Measurements from ENCODE around the gene C6. TPM values are rescaled to one million over a fixed set of nuclear protein-coding genes. Genes with fewer than 3 reads are reported as not detected.
A peak's percentile ranks its signal among the peaks of the same experiment; 100 is the strongest.

The C6 gene
- total and polyA plus RNA-seq, 9 of the 15 experiments (the other 6 are each of a cell fraction or from before 2014, with no cell fraction given): 0.09 TPM; not detected in 8

DNA sequence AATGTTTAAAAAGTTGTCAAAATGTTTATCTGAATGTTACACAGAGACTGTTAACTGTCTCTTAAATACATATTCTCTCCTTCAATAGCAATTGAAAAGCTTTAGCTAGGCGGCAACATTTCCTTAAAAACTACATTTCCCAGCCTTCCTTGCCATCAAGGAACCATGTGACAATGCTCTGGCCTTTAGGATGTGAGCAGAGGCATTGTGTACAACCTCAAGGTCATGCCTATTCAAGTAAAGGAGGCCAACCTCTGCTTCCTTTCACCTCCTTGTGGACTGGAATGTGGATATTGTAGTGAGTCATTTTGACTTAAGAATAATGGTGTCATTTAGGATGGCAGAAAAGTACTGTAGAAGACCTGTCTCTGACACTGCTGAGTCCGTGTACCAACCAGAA, 118.5 kb downstream of the C6 start:
- H3K79me2 ChIP-seq (ENCODE audit: control insufficient read depth, insufficient read depth, low read length): no peaks in the 10 kb centered on the region
- CTCF ChIA-PET (ENCODE audit: low intra/inter-chr PET ratio): no interaction called here
- H3K36me3 ChIP-seq (ENCODE audit: control insufficient read depth, insufficient read depth, low read length): no peaks in the 10 kb centered on the region
- in situ Hi-C loops (cut with MboI) (no loop called here), intact Hi-C loops (cut with micrococcal nuclease) (no loop called here)
- H3K4me3 ChIP-seq: no peak overlapping the region
- H2AFZ ChIP-seq (ENCODE audit: low read depth, low read length): no peak overlapping the region; the same call in 1 of the 2 replicates
- H3K4me1 ChIP-seq (replicated peaks in 1 of 2; ENCODE audit: control insufficient read depth in 2 of 2, insufficient read depth in 2 of 2, low read length in 2 of 2): no peaks in the 10 kb centered on the region
- no peak overlapping the region for H3K27ac ChIP-seq (ENCODE audit: extremely low read depth, low read depth, low read length)
- FAIRE-seq: no peak
- ATAC-seq: peak; percentile 61
- no peaks in the 10 kb centered on the region for H4K20me1 ChIP-seq (replicated peaks; ENCODE audit: control insufficient read depth, insufficient read depth, low read length)
- DNase-seq (ENCODE audit: extremely low read depth in 1 of 4, low spot score in 3 of 4): peak in 1 of 4 experiments; percentile 5
- H3K9ac ChIP-seq (ENCODE audit: insufficient read depth in 1 of 2, low read depth in 2 of 2, low read length in 2 of 2): no peak overlapping the region
- no peaks in the 10 kb centered on the region for H3K9me1 ChIP-seq (ENCODE audit: control insufficient read depth, insufficient read depth, low read length)
- POLR2A ChIA-PET: no interaction called here
- H3K9me3 ChIP-seq (replicated peaks; ENCODE audit: control insufficient read depth, insufficient read depth, low read depth, low read length): no peaks in the 10 kb centered on the region
- BruUV-seq (replicated peaks): no TSS peak
- no peaks in the 10 kb centered on the region for H3K27me3 ChIP-seq (ENCODE audit: control insufficient read depth in 2 of 2, insufficient read depth in 2 of 2, low read length in 2 of 2)
- WGBS (ENCODE audit: insufficient coverage, low coverage, missing lambda C conversion rate): 3% methylated on average over 2 of the region's 2 CpGs
- H3K4me2 ChIP-seq (ENCODE audit: insufficient read depth, low read length): no peak overlapping the region
- TF ChIP-seq FOXJ3 (CRISPR knock-in tag; IDR thresholded peaks at IDR 0.05) (no peak), MTA3 (IDR thresholded peaks at IDR 0.05; ENCODE audit: borderline replicate concordance) (no peak), CEBPG (CRISPR knock-in tag; IDR thresholded peaks at IDR 0.05) (no peak), CEBPG (tag; conservative IDR thresholded peaks at IDR 0.05 in 1 of 2, IDR thresholded peaks at IDR 0.05 in 1 of 2) (no peak), RBBP5 (IDR thresholded peaks at IDR 0.05; ENCODE audit: borderline replicate concordance, insufficient read depth, low read length, poor library complexity, severe bottlenecking) (no peak), ZNF133 (CRISPR knock-in tag; IDR thresholded peaks at IDR 0.05) (no peak), PRPF4 (IDR thresholded peaks at IDR 0.05; ENCODE audit: insufficient read depth, low read depth, low read length, poor library complexity, severe bottlenecking) (no peak), BDP1 (IDR thresholded peaks at IDR 0.05; ENCODE audit: insufficient read depth, insufficient read length) (no peak), ESRRA (IDR thresholded peaks at IDR 0.05; ENCODE audit: borderline replicate concordance, low read depth) (peak; percentile 74; the same call in 1 of the 2 replicates), CREBBP (IDR thresholded peaks at IDR 0.05; ENCODE audit: low read depth, low read length) (no peak), STAG1 (CRISPR knock-in tag; IDR thresholded peaks at IDR 0.05; ENCODE audit: borderline replicate concordance) (no peak), SIX5 (IDR thresholded peaks at IDR 0.05; ENCODE audit: borderline replicate concordance in 1 of 2, insufficient read depth in 1 of 2, low read depth in 1 of 2, low read length in 2 of 2) (0 out of 4 replicates have a peak, but pooled peaks of 1 of the 2 experiments have one; percentile 27)
- TF ChIP-seq, protein P1, sequence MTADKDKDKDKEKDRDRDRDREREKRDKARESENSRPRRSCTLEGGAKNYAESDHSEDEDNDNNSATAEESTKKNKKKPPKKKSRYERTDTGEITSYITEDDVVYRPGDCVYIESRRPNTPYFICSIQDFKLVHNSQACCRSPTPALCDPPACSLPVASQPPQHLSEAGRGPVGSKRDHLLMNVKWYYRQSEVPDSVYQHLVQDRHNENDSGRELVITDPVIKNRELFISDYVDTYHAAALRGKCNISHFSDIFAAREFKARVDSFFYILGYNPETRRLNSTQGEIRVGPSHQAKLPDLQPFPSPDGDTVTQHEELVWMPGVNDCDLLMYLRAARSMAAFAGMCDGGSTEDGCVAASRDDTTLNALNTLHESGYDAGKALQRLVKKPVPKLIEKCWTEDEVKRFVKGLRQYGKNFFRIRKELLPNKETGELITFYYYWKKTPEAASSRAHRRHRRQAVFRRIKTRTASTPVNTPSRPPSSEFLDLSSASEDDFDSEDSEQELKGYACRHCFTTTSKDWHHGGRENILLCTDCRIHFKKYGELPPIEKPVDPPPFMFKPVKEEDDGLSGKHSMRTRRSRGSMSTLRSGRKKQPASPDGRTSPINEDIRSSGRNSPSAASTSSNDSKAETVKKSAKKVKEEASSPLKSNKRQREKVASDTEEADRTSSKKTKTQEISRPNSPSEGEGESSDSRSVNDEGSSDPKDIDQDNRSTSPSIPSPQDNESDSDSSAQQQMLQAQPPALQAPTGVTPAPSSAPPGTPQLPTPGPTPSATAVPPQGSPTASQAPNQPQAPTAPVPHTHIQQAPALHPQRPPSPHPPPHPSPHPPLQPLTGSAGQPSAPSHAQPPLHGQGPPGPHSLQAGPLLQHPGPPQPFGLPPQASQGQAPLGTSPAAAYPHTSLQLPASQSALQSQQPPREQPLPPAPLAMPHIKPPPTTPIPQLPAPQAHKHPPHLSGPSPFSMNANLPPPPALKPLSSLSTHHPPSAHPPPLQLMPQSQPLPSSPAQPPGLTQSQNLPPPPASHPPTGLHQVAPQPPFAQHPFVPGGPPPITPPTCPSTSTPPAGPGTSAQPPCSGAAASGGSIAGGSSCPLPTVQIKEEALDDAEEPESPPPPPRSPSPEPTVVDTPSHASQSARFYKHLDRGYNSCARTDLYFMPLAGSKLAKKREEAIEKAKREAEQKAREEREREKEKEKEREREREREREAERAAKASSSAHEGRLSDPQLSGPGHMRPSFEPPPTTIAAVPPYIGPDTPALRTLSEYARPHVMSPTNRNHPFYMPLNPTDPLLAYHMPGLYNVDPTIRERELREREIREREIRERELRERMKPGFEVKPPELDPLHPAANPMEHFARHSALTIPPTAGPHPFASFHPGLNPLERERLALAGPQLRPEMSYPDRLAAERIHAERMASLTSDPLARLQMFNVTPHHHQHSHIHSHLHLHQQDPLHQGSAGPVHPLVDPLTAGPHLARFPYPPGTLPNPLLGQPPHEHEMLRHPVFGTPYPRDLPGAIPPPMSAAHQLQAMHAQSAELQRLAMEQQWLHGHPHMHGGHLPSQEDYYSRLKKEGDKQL (CRISPR knock-in tag; IDR thresholded peaks at IDR 0.05; ENCODE audit: borderline replicate concordance): no peak
- TF ChIP-seq, protein P2, sequence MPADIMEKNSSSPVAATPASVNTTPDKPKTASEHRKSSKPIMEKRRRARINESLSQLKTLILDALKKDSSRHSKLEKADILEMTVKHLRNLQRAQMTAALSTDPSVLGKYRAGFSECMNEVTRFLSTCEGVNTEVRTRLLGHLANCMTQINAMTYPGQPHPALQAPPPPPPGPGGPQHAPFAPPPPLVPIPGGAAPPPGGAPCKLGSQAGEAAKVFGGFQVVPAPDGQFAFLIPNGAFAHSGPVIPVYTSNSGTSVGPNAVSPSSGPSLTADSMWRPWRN (IDR thresholded peaks at IDR 0.05; ENCODE audit: low read depth): no peak
- TF ChIP-seq, protein P3, sequence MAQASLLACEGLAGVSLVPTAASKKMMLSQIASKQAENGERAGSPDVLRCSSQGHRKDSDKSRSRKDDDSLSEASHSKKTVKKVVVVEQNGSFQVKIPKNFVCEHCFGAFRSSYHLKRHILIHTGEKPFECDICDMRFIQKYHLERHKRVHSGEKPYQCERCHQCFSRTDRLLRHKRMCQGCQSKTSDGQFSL (CRISPR knock-in tag; IDR thresholded peaks at IDR 0.05): no peak
- TF ChIP-seq, protein P3 (tag; IDR thresholded peaks at IDR 0.05): no peak
